A204.1 (cell line): Measurements from ENCODE around the gene FAHD2A.
"Not testable (repeated sequence)": the region's sequence is repeated elsewhere in the genome, so short reads cannot be mapped to it uniquely, and the experiment has no call there.

Source experiments
- FAIRE-seq: peaks from 2 replicates; lab custom pipeline; 2012; peaks lifted over from hg19 to GRCh38; lab: Jason Lieb, UNC

FAHD2A gene

DNA sequence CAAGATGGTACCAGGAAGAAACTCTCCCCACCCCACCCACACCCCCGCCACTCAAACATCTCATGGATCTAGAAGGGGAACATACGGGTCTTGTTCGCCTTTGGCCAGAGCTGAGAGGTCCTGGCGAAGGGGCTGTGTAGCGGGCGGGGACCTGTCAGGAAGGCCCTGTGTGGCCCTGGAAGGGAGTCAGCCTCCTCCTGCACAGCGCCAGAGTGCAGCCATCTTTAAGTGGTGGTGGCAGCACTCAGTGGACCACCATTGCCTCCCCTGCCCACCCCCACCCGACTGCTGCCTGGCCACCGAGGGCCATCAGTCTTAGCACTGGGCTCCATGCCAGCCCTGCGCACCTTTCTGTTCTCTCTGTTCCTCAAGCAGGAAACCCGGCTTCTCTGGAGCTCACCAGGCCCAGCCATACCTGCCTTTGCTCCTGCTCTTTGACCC, 11.6 kb upstream of the FAHD2A start:
- FAIRE-seq: no peak

DNA sequence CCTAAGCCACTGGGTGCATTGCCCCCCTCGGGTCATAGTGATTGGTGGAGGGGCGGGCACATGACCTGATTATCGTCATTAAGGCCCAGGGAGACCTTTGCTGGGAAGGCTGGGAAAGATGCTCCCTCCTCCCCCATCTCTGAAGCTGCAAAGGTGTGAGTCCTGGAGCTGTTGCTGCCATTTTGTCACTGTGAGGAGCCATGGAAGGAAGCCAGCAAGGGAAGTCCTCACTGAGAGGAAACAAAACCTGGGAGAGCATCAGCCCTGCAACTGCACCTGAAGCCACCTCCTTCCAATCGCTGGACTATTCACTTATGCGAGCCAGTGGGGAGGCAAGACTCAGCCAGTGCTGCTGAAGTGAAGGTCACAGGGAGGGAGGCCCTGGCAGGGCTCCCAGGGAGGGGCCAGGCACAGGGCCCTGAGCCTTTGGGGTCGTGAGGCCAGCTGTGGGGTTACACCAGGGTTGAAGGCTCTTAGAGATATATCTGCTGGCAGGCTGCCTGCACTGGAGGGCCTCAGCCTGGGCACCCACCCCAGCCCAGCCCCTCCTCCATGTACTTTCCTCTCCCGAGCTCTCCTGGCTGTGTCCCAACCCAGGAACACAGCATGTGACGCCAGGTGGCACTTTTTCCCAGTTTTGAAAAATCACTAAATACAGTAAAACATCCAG, 10.7 kb upstream of the FAHD2A start:
- no peak for FAIRE-seq

DNA sequence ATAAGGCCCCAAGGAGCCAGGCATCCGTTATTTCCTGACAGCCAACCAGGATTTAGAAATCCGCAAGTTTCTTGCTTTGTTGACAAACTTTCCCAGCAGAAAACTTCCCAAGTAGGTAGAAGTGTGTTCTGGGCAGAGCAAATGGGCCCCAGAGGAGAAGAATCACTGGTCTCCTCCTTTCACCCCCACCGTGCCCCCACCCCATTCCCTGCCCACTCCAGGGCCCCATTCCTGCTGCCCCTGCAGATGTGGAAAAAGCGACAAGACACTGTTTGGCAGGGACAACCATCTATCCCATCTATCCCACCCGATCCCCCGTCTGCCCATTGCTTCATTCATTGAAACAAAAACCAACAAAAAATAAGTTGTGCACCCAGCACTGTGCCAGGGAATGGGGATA, 10.2 kb upstream of the FAHD2A start:
- FAIRE-seq: no peak

- FAIRE-seq: no peak
Observed at GRCh38 chr2:95392730-95393455, 9.6 kb upstream of the FAHD2A start.

- no peak for FAIRE-seq
Observed at GRCh38 chr2:95393901-95394300, 8.6 kb upstream of the FAHD2A start.

DNA sequence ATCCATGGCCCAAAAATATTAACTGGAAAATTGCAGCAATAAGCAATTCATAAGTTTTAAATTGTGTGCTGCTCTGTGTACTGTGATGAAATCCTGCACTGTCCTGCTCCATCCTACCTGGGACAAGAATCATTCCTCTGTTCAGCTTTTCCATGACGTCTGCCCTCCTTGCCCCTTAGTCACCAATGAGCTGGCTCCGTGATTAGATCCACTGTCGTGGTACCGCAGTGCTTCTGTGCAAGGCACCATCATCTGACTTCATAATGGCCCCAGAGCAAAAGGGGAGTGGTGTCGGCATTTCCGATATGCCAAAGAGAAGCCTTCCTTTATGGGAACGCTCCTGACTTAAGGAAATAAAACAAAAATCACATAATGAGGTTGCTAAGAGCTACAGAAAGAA, 3.4 kb upstream of the FAHD2A start:
- FAIRE-seq: no peak

DNA sequence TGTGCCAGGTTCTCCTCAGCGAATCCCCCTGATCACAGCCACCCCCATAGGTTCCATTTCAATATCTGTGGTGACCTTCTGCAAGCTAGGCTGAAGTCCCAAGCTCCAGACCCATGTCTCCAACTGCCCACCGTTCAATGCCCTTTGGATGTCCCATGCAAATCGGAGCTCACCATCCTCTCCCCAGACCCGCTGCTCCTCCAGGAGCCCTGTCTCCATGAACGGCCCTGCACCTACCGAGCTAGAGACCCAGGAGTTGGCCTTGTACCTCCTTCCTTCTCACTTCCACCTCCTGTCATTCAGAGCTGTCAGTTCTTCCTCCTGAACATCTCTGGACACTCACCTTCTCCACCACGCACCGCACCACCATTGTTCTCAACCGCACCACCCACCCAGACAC, 1.0 kb upstream of the FAHD2A start:
- FAIRE-seq: no peak

GRCh38 chr2:95402004-95402369, 521 bp upstream of the FAHD2A start:
- not testable (repeated sequence) for FAIRE-seq

DNA sequence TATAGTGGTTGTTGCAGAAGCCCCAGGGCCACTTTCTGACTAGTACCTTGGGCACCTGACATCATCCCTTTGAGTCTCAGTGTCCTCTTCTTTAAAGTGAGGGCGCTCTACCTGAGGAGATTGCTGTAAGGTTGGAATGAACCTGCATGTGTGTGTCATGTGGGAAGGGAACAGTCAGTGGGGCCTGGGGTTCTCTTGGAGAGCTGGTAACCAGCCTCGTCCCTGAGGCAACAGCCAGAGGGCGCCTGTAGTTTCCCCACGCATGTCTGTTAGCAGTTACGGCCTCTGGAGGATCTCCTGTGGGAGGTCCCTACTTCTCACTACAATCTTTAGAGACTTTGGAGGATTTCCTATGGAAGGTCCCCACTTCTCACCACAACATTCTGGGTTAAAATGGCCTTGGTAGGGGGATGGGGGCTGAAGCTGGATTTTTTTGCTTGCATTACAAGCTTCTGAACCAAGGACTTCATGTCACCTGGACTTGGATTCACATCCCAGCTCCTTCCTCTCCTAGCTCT, 755 bp downstream of the FAHD2A start:
- FAIRE-seq: not testable (repeated sequence)

GRCh38 chr2:95403824-95404223, 1.3 kb downstream of the FAHD2A start:
- FAIRE-seq: not testable (repeated sequence)

DNA sequence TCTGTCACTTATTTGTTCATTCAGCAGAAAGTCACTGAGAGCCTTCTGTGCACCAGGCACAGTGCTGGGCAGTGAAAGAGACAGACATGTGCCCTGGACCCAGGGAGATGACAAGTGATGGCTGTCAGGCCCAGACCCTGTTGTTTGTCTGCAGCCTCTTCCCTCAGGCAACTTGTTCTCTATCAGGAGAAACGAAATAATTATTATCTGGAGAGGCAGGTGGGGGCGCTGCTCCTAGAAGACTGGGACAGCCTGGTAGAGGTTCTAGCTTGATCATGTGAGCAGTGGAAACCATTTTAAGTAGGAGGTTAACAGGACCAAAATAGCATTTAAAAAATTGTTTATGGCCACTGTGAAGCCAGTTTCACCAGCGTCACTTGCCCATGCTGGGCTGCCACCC, 2.2 kb downstream of the FAHD2A start:
- FAIRE-seq: not testable (repeated sequence)

- not testable (repeated sequence) for FAIRE-seq
Observed at GRCh38 chr2:95411239-95411638, 8.7 kb downstream of the FAHD2A start.

DNA sequence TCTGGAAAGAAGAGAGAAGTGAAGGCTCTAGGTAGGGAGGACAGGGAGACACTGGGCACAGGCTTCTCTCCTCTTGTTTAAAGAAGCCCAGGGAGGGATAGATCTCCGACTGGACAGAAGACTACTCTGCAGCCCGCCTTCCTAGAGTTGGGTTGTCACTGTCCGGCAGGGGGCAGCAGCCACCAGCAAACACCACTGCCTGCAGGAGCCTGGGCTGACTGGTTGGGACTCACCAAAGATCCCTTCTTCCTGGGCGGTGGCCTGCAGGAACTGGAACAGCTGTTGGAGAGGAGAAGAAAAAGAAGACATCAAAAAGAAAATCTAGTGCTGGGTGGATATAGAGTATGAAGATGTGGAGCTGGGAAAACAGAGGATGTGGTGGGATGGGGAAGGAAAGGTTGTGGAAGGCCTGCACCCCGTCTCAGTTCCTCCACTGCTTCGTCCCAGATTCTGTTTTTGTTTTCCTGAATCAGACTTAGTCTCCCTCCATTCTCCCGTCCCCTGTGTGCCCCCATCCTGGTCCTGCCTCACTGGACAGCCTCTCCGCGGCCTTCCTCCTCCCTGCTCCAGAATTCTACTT, 11.6 kb downstream of the FAHD2A start:
- FAIRE-seq: not testable (repeated sequence)

DNA sequence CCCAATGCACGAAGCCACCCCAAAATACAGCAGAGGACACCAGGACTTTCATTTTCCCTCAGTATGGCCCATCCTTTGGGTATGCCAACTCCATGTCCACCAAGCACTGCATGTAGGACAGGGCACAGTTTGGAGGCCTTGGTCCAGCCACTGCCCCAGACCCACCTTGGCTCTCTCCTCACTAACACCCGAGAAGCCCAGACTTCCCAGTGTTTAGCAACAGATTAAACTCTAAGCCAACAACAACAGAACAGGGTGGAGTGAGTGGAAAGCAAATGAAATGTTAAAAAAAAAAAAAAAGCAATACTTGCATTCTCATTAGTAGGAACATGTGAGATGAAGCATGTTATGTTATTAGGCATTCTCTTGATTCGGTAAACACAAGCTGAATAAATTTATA, 12.6 kb downstream of the FAHD2A start:
- not testable (repeated sequence) for FAIRE-seq

DNA sequence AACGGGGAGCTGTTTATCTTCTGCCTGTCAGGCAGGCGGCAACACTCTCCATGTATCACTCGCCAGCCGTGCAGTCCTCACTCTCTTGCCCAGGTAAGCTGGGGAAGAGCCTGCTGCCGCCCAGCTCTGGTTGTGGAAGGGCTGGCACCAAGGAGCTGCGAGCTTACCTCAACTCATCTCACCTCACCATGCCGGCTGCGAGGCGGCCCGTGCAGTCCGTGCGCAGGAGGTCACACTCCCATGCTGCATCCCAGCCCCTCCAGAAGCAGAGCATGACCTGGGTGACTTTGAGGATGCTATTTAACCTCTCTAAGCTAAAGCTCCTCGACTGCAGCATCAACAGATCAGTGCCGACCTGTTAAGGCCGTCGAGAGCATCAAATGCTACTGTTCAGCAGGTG, 13.1 kb downstream of the FAHD2A start:
- FAIRE-seq: not testable (repeated sequence)

DNA sequence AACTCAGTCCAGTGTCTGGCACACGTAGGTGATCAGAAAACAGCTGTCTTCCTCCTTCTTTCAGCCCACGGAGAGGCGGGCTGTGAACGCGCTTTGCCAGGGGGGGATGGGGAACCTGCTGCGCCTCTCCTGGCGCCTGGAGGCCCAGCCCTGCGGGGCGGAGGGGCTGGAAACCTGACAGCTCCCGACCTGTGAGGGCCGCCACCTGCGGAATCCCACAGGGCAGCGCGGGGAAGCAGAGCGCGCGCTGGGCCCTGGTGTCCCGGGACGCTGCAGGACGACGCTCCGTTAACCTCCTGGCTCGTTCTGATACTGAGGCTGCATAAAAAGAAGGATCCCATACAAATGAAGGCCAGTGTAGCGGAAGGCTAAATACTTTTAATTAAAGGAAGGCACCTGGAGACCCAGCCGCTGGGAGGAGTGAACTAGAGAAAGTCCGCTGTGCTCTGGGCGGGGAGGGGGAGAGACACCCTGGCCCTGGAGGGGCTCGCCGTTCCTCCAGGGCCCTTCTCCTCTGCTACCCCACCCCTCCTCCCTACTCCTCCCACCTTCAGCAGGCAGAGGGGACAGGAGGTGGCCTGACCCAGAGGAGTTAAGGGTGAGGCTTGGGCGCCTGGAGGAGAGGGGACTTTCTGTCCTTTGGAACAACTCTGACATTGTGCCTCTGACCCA, 24.8 kb downstream of the FAHD2A start:
- not testable (repeated sequence) for FAIRE-seq

DNA sequence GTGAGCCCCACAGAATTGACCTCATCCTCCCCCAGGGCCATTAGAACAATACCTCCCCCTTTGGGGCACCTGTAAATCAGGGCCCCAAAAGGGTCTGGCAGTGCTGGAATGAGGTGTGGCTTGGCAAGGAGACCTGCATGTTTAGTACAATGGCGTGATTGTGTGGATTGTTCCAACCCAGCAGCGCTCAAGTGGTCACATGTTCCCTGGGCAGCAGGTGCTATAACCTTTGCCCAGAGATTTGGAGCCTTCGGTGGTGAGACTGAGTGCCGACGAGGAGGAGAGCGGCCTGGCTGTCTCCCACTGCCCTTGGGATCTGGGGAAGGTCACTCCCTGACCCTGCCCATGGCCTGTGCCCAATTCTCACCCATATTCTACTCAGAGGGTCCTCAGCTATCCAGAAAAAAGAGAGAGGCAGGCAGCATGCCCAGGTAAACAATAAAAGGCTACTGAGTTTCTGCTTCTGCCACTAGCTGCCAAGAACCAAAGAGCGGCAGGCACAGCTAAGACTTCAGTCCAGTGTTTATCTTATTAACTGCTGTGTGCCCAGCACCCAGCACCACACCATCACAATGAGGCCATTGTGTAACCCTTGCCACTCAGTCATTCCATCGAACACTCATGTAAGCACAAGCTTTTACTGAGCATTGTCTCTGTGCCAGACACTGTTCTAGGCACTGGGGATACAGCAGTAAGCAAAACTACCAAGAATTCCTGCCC, 27.4 kb downstream of the FAHD2A start:
- not testable (repeated sequence) for FAIRE-seq

DNA sequence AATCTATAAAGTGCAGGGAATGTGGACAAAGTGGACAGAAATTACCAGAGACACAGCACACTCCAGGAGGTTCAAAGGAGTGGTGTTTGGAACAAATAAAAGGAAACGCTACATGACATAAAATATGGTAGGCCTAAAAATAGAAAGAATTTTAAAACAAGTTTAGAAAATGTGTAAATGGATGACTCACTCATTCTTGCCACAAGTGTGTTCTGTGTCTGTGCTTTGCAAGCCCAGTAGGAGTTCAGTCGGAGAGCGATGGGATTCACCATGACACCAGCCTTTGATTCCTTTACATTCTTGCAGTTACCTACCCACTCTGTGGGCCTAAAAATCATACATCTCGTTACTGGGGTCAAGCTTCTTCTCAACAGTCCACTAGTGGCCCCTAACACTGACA, 30.9 kb downstream of the FAHD2A start:
- not testable (repeated sequence) for FAIRE-seq

GRCh38 chr2:95433973-95434372, 31.5 kb downstream of the FAHD2A start:
- FAIRE-seq: not testable (repeated sequence)

DNA sequence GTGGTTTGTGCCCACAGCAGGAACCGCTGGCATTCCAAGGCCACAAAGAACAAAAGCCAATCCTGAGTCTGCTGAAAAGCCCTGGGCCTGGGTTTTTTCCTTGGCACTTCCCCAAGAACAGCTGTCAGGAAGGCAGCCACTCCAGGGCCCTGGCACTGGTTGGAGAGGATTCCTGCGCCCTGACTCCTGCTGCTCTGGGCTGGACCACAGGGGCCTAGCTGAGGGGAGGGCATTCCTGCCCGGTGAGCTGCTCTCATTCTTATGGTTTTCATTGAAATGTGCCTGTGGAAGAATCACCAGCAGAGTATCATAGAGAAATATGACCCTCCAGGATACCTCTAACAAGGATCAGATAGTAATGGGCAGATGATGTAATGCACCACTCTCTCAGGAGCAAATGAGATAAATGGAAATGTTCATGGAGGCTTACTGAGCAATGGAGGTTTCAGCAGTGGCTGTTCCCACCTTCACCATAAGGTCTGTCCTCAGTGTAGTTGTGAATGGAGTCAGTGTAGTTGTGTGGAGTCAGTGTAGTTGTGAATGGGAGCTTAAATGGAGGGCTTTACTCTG, 32.1 kb downstream of the FAHD2A start:
- FAIRE-seq: not testable (repeated sequence)

- FAIRE-seq: not testable (repeated sequence)
Observed at GRCh38 chr2:95435162-95435871, 32.8 kb downstream of the FAHD2A start.
